GM18909 (cell line): ENCODE results near the gene NFATC4.

Experiments used
- ATAC-seq: cut with Tn5 transposase; IDR thresholded peaks from one replicate; pipeline ENCODE4 v1.9.1; 2021; ENCODE audit warnings: mild to moderate bottlenecking; ENCODE audit not compliant: unreplicated experiment, poor library complexity

Gene NFATC4

DNA sequence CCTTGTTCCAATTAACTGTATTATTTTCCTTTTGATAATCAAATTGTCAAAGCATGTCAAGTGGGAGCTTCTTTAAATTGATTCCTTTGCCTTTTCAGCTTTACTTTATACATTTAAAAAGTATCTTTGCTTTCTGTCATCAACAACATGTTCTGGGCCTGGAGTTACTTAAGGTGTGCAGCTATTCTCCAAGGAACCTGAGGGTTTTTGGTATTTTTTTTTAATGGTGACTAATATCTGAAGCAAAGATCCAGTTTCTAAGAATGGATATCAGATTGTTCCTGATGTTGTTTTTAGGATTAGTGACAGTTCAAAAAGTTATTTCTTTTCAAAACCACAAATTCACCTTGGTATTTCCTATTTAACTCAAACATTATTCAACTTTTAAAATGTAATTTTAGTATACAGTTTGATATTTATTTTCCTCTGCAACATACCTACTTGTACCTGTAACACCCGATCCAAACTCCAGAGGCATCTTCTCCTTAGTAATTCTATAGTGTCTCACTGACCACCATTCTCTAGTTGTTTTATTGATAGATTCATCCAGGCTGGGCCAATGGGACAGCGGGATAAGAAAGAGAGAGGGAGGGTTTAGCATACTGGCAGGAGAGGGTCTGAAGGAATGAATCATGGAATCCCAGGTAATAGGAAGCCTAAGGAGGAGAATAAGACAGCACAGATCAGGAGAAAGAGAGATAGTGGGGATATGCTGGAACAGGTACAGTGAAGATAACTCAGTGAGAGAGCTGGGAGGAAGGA is 58.3 kb downstream of the NFATC4 start:
- ATAC-seq = no peak

DNA sequence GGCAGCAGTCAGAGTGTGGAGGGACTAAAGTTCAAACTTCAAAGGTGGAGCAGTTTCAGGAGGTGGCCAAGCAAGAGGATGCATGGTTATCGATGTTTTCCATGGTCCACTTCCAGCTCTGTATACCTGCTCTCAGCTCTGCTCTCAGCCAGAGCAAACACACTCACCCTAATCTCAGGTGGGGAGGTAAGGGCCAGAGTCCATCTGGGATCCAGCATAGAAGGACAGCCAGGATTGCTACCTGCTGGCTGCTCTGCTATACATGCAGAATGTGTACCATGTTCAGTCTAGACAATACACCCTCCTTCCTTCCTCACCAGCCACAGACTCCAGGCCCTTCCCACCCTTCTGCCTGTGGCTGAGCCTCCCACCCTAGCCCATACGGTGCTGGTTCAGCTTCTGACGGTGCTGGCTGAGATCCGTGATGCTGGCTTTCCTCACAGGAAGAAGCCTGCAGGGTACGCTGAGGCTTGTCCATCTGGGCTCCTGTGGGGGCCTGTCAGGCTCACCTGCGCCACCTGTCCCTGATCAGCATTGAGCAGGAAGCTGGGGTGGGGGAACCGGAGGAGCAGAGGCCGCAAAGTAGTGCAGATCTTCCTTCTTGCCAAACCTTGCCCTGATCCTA is 59.0 kb downstream of the NFATC4 start:
- no peak for ATAC-seq

DNA sequence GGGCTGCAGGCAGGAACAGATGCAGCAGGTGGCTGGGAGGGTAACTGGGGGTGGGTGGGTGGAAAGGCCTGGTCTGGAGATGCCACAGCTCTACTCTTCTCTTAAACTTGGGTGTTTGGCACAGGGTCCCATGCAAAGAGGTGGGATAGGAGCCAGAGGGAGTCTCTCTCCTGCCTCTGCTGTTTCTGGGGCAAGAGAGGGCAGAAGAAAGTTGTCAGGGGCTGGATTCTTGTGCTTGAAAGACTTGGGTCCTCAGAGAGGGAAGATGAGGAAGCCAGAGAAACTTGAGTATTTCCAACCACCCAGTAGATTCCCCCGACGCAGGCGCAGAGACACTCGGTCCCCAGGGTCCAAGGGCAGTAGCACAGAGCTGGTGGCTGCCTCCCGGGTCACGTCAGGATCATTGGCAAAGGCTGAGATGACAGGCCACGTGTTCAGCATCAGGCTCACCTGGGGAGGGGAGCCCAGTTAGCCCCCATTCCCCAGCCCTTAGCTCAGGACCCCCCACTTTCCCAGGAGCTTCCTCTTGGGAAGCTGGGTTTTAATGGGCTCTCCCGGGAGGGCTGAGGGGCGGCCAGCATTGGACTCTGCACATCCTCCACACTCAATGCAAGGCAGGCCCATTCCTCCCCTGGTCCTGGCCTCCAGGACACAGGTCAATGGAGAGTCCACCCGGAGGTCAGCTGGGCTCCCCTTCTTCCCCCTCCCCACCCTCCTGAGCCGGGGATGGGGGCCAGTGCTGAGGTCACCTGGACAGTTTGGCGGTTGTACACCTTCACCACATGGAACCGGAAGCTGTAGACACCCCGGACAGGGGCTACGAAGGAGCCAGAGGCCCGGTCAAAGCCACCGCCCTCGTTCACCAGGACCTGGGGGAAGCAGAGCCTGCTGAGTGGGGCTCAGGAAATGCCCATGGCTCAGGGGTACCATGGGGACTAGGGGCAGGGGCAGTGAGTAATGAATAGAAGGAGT is 59.8 kb downstream of the NFATC4 start:
- no peak for ATAC-seq

DNA sequence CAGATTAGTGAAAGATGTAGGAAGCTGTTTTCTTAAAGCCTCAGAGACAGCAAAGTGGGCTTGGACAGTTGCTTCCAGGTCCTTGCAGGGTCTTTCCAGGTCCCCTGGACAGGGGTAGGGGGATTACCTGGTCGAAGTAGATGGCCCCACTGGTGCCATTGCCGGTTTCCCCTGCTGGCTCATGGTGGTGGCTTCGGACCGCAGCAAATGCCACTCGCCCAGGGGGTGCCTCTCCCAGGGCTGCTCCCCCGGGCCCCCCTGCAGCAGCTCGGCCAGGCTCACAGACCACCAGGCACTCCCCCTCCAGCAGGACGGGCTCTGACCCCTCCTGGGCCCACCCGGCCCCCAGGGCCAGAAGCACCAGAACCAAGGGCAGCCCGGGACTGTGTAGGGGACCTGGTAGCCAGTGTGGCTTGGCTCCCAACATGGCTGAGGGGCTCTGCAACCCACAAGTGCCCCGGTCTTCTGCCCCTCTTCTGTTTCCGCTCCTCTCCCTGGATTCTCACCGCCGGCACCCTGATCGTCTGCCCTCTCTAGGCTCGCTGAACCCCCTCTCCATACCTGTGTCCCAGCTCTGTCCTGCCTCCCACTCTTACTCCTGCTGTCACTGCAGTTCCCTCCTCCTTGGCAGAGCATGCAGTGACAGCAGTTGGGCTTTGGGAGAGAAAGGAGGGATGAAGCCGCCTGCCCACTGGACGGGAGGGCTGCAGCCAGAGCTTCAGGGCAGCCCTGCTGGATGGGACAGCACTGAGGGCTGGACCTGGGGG is 60.8 kb downstream of the NFATC4 start:
- no peak for ATAC-seq
